Mucosa of gallbladder (tissue), 1 donor: Measurements from ENCODE around the gene SCFD1. TPM values are rescaled to one million over a fixed set of nuclear protein-coding genes. Genes with fewer than 3 reads are reported as not detected.

ENCODE experiments used
- DNase-seq: peaks from one replicate; pipeline ENCODE4 v3.0.0-alpha.2; 2020; ENCODE audit warnings: low spot score
- total RNA-seq: library from RNA; stranded (reverse); gene quantifications from one replicate; pipeline ENCODE4 v1.2.1, GENCODE V29; 2021
- donor health status: DM: no; HTN: no; CAD: no.

SCFD1 gene
- total RNA-seq, 1 donor from 2014 or later: 60.7 TPM

- no peak for DNase-seq
Observed at GRCh38 chr14:30757082-30757481, 135.0 kb downstream of the SCFD1 start.

GRCh38 chr14:30759172-30760125 is 137.3 kb downstream of the SCFD1 start:
- DNase-seq: no peak

- DNase-seq: no peak
Observed at GRCh38 chr14:30763891-30764290, 141.8 kb downstream of the SCFD1 start.

- DNase-seq: no peak
Observed at GRCh38 chr14:30767624-30768023, 145.5 kb downstream of the SCFD1 start.

- no peak for DNase-seq
Observed at GRCh38 chr14:30768791-30769190, 146.7 kb downstream of the SCFD1 start.

- no peak for DNase-seq
Observed at GRCh38 chr14:30770376-30770775, 148.3 kb downstream of the SCFD1 start.

- DNase-seq: no peak
Observed at GRCh38 chr14:30771595-30771994, 149.5 kb downstream of the SCFD1 start.

- DNase-seq: no peak
Observed at GRCh38 chr14:30779210-30779609, 157.1 kb downstream of the SCFD1 start.

Other genes starting within 250 kb of the SCFD1 start
- gene G2E3, start 63.2 kb upstream of the SCFD1 start, total RNA-seq: 17.0 TPM